ENCODE measurements around the gene SIVA1. TPM values are rescaled to one million over a fixed set of nuclear protein-coding genes. Genes with fewer than 3 reads are reported as not detected.
A peak's percentile ranks its signal among the peaks of the same experiment; 100 is the strongest.

The SIVA1 gene
- total RNA-seq, 1 experiment from 2014 or later, result 128 TPM

GRCh38 chr14:104808456-104808855, 55.5 kb downstream of the SIVA1 start:
- H3K27me3 Mint-ChIP-seq (ENCODE audit: low read depth), result peaks cover 4% of the 10 kb centered on the region; the same call in 1 of the 2 replicates
- H3K4me3 Mint-ChIP-seq, result no peak overlapping the region
- H3K36me3 Mint-ChIP-seq, result no peaks in the 10 kb centered on the region
- ChIA-PET POLR2A (interaction anchor here (0.7 kb wide), 1 partner anchor 474 kb away, joined by 4 read pairs; no protein-coding TSS in a partner anchor), CTCF (interaction anchor here (0.9 kb wide), 1 partner anchor 40 kb away, joined by 3 read pairs; no protein-coding TSS in a partner anchor)
- DNase-seq (ENCODE audit: low spot score), result peak; percentile 7
- no peak for ATAC-seq
- TF ChIP-seq PRRX2 (CRISPR knock-in tag; IDR thresholded peaks at IDR 0.05) (no peak), NR2C2 (CRISPR knock-in tag; IDR thresholded peaks at IDR 0.05) (no peak), IRF2 (CRISPR knock-in tag; IDR thresholded peaks at IDR 0.05; ENCODE audit: borderline replicate concordance, low read depth) (no peak), ZNF425 (CRISPR knock-in tag; conservative IDR thresholded peaks at IDR 0.05) (no peak), RORB (CRISPR knock-in tag; IDR thresholded peaks at IDR 0.05) (no peak), JAZF1 (CRISPR knock-in tag; IDR thresholded peaks at IDR 0.05) (no peak), ZNF263 (CRISPR knock-in tag; IDR thresholded peaks at IDR 0.05; ENCODE audit: low read depth) (no peak), PRDM15 (CRISPR knock-in tag; IDR thresholded peaks at IDR 0.05) (no peak), CBFB (CRISPR knock-in tag; IDR thresholded peaks at IDR 0.05; ENCODE audit: low read depth) (no peak)
- H3K27ac Mint-ChIP-seq, result no peak overlapping the region
- peaks cover 11% of the 10 kb centered on the region for H3K9me3 Mint-ChIP-seq
- H3K4me1 Mint-ChIP-seq, result no peaks in the 10 kb centered on the region

Other genes starting within 250 kb of the SIVA1 start
- not detected in 3 replicates for gene C14orf180, start 173.4 kb upstream of the SIVA1 start, total RNA-seq (2021)
- 2.4 to 3.9 TPM (median 3.6 TPM) in 3 replicates for gene TMEM179, start 148.4 kb upstream of the SIVA1 start, total RNA-seq (2021)
- 69.0 to 82.4 TPM (median 72.4 TPM) in 3 replicates for gene INF2, start 63.5 kb upstream of the SIVA1 start, total RNA-seq (2021)
- 10.0 to 13.3 TPM (median 12.0 TPM) in 3 replicates for gene ADSS1, start 28.9 kb upstream of the SIVA1 start, total RNA-seq (2021)
- 105 to 121 TPM (median 106 TPM) in 3 replicates for gene AKT1, start 42.6 kb downstream of the SIVA1 start, total RNA-seq (2021)
- gene ZBTB42, start 48.0 kb downstream of the SIVA1 start, total RNA-seq (2021), result 5.4 to 6.4 TPM (median 5.5 TPM) in 3 replicates
- 33.6 to 47.0 TPM (median 33.8 TPM) in 3 replicates for gene CEP170B, start 112.1 kb downstream of the SIVA1 start, total RNA-seq (2021)
- 0.07 to 0.21 TPM (median 0.11 TPM) in 3 replicates for gene PLD4, start 171.7 kb downstream of the SIVA1 start, total RNA-seq (2021)
- 3.3 to 3.5 TPM (median 3.4 TPM) in 3 replicates for gene AHNAK2, start 225.2 kb downstream of the SIVA1 start, total RNA-seq (2021)
- 2.6 to 3.8 TPM (median 2.8 TPM) in 3 replicates for gene CLBA1, start 232.6 kb downstream of the SIVA1 start, total RNA-seq (2021)